Stimulated activated CD4-positive, alpha-beta T cell treated with anti-CD3 and anti-CD28 coated beads, Interleukin-15, amount 100 ng/mL, for 1 hour (primary cell): ENCODE data around the gene CA5A.
"Not testable (repeated sequence)": the region's sequence is repeated elsewhere in the genome, so short reads cannot be mapped to it uniquely, and the experiment has no call there.

Experiments
- DNase-seq, 2 donors: peaks; one replicate each; pipeline ENCODE4 v3.0.0-alpha.2; 2020; ENCODE audit warnings: low read depth in 1 of 2, low spot score in 1 of 2

The CA5A gene

DNA sequence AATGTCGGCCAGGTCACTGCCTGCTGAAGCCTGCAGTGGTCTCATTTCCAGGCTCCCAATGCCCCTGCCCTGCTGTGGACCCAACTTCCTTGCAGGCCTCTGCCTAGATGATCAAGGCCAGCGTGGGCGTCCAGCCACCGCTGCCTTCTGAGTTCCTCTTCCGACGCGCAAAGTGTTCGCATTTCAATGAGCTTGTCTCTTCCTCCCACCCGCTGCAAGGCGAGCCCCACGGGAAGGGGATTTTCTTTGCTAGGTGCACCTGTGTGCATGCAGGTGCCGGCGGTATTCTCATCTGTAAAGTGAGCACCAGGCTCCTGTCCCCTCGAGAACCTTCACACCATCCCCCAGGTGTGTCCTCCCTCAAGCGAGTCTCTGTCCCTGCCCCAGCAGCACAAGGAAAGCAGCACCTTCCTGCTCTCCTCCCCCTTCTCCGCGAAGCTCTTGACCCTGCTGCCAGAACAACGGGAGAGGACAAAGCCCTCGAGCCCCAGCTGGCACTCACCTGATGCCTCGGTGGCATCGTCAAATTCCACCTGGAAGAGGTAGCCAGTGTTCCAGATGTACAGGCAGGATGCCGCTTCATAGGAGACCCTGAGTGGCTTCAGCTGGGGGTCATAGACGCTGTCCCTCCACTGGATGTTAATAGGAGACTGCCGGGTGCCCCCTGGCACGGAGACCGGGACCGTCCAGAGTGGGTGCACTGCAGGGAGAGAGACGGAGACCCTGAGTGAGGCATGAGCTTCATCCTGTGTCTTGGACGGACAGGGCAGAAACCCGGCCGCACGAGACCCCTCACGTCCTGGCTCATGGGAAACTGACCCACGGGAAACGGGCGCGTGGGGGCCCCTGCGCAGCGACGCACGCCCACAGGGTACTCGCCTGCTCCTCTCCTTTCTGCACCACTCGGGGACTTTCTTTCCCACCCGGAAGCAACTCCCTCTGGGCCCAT lies 9.8 kb downstream of the CA5A start:
- peak in 1 of 2 donors; percentile 16 for DNase-seq

DNA sequence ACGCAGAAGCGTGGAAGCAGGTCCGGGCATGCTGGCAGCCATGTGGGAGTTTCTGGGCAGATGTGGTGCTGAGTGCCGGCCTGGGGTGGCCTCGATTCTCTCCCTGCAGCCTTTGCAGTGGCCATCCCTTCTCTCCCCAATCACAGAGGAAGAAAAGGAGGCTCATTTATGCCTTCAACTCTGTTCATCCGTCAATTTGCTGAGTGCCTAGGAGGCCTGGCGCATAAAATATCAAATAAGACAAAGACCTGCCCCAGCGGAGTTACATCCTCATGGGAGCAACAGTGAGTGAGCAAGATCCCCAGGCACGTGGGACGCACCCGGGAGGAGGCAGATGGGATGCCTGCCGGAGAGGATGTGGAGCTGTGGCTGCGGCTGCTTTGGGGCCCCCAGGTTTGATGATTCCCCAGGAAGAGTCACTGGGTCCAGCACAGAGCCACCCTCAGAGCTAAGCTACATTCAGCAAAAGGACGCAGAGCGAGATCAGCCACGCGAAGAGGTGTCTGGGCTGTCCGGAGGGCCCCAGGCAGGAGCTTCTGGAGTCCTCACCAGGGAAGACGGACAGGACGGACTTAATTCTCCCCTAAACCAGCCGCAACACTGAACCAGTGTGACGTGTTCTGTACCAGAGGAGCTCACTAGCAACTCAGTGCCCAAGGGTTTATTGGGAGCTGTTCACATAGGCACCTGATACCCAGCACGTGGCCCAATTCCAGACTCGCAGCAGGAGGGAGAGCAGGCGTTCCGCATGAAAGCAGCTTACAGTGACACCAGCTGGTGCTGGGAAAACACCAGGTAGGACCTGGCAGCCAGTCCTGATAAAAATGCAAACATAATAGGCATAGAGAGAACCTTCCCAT lies 11.3 kb downstream of the CA5A start:
- no peak for DNase-seq

DNA sequence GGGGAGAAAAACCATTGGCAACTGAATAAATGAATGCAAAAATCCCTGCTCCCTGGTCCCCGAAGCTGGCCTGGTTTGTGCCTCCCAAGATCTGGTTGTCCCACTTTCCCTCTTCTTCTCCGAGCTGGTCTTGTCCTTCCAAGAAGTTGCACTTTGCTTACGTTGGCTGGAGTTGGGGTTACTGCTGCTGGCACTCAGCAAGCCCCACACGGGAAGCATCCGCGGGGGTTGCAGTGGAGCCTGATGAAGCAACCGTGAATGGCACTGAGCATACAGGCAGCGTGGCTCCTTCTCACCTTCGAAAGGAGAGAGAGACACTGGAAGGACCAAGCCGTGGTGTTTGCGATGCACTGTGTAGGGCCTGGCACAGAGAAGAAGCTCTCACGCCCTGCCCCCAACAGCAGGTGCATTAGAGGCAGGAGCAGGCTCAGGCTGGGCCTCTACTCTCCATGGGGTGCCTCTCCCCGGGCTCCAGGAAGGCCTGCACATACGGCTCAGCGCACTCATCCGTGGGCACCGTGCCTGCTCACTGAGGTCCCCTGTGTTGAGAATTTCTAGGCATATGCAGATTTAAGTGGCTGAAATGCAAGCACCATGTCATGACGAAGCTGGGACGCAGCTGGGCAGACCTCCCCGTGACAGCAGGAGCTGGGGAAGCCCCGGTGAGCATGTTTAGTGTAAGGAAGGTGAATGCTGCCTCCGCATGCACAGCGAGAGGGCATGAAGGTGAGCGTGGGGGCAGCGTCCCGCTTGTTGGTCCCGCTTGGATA lies 12.1 kb downstream of the CA5A start:
- no peak for DNase-seq

DNA sequence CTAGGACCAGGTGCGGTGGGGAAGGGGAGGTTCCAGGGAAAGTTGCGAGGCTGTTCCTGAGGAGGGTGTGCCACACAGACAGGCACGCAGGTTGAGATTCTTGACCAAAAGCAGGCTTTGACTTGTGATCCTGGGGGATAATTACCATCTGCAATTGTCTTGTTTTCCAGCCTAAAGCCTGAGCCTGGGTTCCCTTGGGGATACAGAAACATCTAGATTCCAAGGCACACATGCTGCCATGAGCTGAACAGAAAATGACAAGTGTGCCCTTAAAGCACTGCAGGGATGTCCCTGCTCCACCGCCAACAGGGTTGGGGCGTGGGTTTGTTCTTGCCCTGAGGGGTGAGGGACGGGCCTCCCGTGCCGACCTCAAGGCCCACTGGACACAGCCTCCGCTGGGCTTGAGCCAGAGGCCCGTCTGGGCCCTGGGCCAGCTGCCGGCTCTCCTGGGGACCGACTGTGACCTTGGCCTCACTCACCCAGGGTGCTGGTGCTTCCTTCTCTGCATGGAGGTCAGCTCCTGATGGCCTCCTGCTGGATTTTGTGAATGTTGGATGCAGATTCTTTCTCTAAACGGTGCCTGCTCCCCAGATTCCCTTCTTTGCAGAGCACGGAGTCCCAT lies 14.0 kb downstream of the CA5A start:
- DNase-seq: no peak

DNA sequence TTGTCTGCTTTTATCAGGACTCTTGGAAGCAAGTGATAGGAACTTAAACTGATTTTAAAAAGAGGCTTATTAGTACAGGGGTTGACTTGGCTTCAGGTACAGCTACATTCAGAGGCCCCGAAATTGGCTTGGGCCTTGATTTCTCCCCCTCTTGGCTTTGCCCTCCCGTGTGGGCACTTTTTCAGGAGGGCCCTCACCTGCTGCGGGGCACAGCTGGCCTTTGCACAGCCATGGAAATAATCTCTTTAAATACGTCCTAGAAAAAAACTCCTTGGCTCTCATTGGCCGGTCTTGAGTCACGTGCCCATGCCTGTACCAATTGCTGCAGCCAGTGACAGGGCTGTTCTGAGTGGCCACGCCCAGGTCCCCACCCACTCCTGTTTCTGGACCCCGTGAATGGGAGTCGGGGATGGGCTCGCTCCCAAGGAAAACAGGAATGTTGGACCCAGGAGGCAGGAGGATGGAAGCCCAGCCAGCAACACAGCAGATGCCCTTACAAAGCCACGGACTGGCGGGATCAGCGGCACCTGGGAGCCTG lies 15.0 kb downstream of the CA5A start:
- DNase-seq: no peak

DNA sequence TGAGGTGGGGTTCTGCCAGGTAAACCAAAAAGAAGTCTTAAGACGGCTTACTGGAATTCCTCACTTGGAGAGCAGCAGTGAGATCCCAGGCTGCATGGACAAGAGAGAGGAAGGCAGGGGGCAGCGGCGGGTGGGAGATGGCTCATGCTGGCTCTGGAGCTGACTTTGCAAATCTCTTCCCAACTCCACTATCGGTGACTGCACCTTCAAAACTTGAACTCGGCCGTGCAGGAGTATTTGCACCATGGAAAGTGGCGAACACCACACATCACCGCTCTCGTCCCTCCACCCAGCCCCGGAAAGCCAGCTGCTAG lies 16.7 kb downstream of the CA5A start:
- no peak for DNase-seq

DNA sequence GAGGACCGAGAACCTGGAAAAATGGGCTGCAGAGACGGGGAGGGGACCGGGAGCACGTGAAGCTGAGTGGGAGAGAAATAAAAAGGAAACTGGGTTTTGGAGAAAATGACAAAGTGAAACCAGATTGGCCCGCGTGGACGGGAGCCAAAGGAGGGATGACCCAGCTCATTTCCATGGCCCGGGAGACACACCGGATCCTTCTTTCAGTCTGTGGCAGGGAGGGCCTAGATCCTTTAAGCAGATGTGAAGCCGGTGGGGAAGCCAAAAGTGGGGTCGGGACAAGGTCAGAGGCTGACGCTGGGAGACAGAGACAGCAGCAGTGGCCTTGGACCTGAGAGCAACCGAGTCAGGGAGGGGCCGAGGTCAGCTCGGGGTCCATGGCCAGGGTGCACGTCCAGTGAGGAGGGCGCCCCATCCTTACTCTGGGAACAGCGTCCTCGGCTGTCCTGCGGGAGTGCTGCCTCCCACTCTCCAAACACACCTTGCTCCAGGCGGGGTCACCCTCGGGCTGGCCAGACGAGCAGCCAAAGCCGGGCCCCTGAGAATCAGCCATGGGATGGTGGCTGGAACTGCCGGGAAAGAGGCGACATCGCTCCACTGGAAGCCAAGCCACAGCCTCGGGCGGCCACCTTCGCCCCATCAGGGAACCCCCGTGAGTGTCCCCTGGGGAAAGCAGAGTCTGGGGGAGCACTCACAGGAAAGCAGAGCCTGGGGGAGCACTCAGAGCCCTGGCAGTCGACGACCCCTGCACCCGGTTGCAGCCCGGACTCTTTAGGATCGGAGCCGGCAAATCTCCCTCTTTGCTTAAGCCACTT lies 17.3 kb downstream of the CA5A start:
- no peak for DNase-seq

DNA sequence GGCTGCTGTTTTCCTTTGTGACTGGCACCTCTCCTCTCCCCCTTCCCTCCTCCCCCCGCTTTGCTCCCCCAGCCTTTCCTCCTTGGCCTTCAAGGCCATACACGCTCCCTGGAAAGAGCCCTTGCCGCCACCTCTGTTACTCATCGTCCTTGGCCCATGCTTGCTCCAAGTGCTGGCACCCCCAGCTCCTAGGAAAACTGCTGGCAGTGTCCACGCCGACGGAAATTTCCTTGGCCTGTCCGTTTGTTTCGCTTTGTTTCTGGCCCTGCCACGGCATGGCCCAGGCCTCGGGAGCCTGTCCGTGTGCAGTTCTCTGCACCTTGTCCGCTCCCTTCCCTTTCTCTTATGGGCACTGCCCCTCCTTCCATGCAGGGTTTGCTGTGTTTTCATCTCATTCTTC lies 18.0 kb downstream of the CA5A start:
- no peak for DNase-seq

DNA sequence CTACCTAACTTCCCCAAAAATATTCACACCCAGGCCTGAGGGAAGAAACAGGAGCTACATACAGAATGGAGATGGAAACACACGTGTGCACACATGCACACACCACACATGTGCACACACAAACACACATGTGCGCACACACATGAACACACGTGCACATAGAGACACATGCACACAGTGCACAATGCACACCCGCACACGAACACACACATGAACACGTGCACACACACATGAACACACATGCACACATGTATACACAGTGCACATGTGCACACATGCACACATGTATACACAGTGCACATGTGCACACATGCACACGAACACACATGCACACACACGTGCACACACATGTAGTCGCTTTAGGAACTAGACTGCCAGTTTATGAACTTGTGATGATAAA lies 18.8 kb downstream of the CA5A start:
- DNase-seq: no peak

DNA sequence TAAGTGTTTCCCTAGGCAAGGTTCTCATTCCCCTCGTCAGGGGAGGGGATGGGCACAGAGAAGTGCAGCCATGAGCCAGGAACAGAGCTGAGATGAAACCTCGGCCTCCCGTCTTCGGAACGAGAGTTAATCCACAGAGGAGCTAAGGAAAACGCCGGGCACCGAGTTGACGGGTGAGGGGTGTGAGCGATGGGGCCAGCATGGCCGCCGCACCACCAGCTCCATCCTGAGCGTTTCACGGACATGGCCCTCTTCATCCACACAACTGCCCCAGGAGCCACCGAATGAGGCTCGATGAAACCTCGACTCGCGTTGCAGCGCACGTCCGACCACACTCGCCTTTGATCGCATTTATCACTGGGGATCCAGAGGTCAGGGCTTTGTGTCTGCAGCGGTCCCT lies 21.5 kb downstream of the CA5A start:
- DNase-seq: no peak

DNA sequence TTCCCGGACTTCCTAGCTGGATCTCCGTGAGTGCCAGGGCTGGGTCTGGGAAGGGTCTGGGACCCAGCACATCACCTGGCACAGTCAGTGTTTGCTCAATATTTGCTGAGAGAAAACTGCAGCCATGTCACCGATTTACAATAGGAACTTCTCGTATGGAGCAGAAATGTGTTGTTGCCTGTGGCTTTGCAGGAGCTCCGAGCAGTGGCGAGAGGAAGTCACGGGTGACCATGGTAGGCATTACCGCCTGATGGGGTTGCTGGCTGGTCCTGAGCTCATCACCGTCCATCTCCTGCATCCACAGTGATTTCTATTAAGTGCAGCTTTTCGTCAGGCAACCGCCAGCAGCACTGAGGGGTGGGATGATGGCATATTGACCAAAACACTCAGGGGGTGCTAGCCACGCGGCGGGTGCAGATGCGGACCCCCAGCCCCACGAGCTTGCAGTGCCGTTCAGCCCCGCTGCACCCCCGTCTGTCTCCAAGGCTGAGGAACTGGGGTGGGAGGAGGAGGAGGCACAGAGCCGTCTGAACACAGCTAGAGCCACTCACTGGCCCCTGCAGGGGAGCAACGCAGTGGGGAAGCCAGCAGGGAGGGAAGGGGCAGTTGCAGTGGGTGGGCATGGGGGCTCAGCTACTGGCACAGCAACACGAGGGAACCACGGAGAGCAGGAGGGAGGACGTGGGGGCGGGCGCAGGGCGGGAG lies 22.2 kb downstream of the CA5A start:
- not testable (repeated sequence) for DNase-seq

DNA sequence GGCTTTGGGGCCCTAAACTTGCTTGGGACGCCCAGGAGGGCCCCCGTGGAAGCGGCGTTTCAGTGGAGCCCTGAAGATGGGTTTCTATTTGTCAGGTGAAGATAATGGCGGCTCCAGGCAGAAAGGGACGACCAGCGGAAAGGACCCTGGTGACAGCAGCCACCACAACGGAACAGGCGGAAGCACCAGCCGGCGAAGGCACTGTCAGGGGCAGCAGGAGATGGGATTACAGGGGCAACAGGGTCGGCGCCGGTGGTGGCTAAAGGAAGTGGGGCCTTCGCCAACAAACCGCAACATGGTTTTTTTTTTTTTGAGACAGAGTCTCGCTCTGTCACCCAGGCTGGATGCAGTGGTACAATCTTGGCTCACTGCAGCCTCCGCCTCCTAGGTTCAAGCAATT lies 23.6 kb downstream of the CA5A start:
- DNase-seq: not testable (repeated sequence)

DNA sequence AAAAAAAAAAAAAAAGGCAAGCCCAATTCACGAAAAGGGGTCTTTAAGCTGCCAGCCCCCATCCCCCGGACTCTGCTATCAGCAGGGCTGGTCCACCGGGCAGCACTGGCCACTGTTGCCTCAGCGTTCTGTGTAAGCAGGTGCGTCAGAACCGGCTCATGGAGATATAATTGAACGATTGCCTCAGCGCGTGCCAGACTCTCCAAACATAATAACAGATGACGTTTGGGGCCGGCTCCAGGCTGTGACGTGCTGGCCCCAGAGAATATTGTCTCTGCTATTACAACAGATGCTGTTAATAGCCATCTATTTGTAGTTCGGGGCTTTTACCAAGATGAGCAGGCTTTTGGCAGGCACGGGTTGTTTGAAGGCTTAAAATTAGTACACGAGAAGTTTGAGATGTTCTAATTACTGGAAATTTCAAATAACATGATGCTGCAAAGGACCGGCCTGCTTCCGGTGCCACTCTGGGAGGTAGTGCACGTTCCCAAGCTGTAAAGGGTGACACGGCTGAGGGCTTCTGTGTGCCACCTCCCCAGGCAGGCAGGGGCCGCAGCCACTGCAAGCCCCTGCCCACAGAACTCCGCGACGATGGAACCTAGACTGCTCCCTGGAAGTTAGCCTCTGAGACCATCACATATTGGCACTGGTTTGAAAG lies 25.1 kb downstream of the CA5A start:
- not testable (repeated sequence) for DNase-seq

DNA sequence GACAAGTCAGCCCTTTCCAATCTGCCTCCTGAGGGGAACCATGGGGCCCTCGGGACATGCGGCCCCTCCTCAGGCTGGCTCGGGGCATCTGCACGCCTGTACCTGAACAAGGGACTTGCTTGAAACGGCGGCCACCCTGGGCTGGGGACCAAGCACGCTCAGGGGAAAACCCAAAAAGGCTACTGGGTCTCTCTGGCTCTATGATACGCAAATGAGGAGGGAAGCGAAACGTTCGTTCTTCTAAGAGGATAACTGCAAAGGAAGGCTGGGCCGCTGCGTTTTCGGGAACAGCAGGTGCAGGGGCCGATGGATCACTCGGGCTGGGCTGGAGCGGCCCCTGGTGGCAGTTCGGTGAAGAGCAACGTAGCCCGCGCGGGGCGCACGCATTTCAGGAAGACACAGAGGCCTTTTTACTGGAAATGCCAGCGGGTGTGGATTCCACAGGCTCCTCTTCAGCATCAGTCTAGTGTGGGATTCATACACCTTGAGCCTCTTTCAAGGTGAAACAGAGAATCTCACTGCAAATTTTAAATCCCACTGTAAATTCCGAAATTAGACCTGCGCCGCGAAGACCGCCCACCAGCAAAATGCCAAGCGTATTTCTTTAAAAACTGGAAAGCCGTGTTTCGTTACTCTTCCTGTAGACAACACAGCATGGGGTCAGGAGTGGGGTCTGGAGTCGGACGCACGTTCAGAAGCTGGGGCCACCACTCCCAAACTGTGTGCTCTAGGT lies 27.0 kb downstream of the CA5A start:
- DNase-seq: peak; percentile 63 to 87

DNA sequence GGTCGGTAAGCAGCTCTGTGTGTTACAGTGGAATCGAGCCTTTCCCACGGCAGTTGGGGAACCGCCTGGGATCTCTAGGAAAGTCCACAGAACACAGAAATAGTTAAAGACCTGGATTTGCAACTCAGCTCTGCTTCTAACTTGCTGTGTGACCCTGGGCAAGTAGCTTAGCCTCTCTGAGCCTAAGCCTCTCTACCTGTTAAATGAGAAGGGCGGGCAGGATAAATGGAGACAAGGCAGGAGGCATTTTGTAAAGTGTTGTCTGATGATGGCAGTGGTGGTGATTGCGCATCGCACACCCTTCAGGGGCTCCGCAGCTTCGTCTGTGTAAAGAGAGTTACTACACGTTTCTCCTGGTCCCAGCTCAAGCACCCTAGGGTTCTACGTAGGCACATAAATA lies 28.2 kb downstream of the CA5A start:
- not testable (repeated sequence) for DNase-seq

DNA sequence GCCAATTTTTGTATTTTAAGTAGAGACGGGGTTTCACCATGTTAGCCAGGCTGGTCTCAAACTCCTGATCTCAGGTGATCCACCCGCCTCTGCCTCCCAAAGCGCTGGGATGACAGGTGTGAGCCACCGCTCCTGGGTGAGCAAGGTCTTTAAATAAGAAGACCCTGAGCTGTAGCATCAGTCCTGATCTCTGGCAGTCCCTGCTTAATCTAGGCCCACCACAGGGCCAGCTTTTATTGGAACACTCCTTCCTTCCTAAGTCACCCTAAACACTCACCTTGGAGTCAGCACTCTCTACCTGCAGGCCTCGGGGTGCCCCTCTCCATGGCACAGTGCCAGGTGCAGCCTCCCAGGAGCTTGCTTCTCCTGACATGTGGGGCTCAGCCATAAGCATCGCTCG lies 30.8 kb downstream of the CA5A start:
- not testable (repeated sequence) for DNase-seq

DNA sequence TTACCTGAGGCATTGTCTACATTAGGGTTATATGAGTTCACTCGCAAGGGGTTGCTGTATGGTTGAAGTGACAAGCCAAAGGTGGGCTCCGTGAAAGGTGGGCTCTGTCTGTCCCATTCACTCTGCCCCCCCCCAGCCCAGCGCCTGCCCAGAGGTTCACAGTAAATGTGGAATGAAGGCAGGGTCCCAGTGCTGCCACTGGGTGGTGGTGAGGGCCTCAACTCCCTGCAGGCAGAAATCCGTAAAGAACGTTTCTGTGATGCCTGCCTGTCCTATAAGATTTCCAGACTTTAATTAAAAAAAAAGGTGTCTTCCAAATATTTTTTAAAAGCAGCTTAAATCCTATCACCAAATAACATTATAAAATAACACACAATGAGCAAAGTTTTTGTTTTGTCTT lies 31.4 kb downstream of the CA5A start:
- DNase-seq: not testable (repeated sequence)

DNA sequence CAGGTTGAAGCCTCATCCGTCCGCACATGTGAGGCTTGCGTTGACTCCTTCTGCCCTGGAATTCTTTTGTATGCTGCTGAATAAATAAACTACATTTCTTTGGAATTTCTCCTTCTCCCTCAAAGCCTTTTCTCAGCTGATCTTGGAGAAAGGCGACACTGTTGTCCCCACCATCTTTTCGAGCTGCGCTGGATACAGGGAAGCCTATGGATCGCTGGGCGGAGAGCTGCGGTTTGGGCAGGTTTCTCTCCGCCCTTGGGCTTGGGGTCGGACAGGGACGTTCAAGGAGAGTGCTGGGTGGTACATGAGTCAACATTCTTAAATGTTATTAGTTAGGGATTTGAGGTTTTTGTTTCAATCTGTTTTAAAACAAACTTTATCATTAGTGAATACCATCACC lies 35.8 kb downstream of the CA5A start:
- not testable (repeated sequence) for DNase-seq
